Right lobe of liver (tissue), 4 donors: ENCODE measurements around the gene CDC123.

ENCODE experiments used
- POLR2A ChIP-seq: fragments of 450-650 bp; IDR thresholded peaks from one replicate; pipeline ENCODE4 v1.6.1; 2017; ENCODE audit warnings: antibody characterized with exemption, mild to moderate bottlenecking
- TF ChIP-seq, protein P1 (sequence below), 4 donors: fragments of 200-600 bp in 3 of 4; fragments of 450-650 bp in 1 of 4; IDR thresholded peaks; one replicate each; pipeline versions ENCODE4 v1.5.1 to v1.8.0; 2016 to 2022; ENCODE audit warnings: antibody characterized with exemption in 4 of 4, mild to moderate bottlenecking in 2 of 4
- donor health status: DM: no; HTN: no; CAD: no.
- donor health status: DM: no; HTN: no; CAD: no.
- donor health status: DM: no; HTN: yes; CAD: no.

DNA sequence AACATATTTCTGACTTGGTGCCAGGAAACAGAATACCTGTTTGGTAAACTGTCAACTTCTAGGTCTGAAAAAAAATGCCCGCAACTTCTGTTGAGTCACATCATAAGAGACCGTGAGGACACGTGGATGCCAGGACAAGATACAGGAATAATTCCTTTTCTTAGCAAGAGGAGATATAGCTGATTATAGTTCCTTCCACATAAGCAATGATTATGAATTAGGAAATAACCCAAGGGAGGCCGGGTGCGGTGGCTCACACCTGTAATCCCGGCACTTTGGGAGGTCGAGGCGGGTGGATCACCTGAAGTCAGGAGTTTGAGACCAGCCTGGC, 75.2 kb downstream of the CDC123 start:
- TF ChIP-seq, protein P1, sequence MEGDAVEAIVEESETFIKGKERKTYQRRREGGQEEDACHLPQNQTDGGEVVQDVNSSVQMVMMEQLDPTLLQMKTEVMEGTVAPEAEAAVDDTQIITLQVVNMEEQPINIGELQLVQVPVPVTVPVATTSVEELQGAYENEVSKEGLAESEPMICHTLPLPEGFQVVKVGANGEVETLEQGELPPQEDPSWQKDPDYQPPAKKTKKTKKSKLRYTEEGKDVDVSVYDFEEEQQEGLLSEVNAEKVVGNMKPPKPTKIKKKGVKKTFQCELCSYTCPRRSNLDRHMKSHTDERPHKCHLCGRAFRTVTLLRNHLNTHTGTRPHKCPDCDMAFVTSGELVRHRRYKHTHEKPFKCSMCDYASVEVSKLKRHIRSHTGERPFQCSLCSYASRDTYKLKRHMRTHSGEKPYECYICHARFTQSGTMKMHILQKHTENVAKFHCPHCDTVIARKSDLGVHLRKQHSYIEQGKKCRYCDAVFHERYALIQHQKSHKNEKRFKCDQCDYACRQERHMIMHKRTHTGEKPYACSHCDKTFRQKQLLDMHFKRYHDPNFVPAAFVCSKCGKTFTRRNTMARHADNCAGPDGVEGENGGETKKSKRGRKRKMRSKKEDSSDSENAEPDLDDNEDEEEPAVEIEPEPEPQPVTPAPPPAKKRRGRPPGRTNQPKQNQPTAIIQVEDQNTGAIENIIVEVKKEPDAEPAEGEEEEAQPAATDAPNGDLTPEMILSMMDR (IDR thresholded peaks at IDR 0.05), result no peak
- no peak for TF ChIP-seq POLR2A
